Liver (tissue), 9 donors: ENCODE measurements around the gene RUFY4. TPM values are rescaled to one million over a fixed set of nuclear protein-coding genes. Genes with fewer than 3 reads are reported as not detected.

Experiments used
- DNase-seq: peaks from one replicate; pipeline ENCODE4 v3.0.0-alpha.2; 2017; ENCODE audit warnings: low spot score
- H3K27ac ChIP-seq, 2 donors: one replicate each; pipeline ENCODE4 v1.7.0; 2013; ENCODE audit warnings: inconsistent platforms in 2 of 2, low read length in 2 of 2, control low read depth in 1 of 2, low read depth in 1 of 2, mild to moderate bottlenecking in 1 of 2
- H3K27me3 ChIP-seq, 4 donors: one replicate each; pipeline versions ENCODE4 v1.6.1 to v1.7.0; 2013; ENCODE audit warnings: low read length in 3 of 4, inconsistent platforms in 1 of 4, mild to moderate bottlenecking in 1 of 4, moderate library complexity in 1 of 4; ENCODE audit not compliant: control insufficient read depth in 4 of 4, insufficient read depth in 4 of 4
- H3K36me3 ChIP-seq, 4 donors: one replicate each; pipeline versions ENCODE4 v1.6.1 to v1.7.0; 2013; ENCODE audit warnings: low read length in 3 of 4, mild to moderate bottlenecking in 3 of 4, low read depth in 1 of 4, moderate library complexity in 1 of 4; ENCODE audit not compliant: control insufficient read depth in 4 of 4, insufficient read depth in 3 of 4
- H3K4me1 ChIP-seq, 4 donors: one replicate each; pipeline versions ENCODE4 v1.6.1 to v1.7.0; 2013; ENCODE audit warnings: low read length in 3 of 4, mild to moderate bottlenecking in 3 of 4, moderate library complexity in 1 of 4; ENCODE audit not compliant: control insufficient read depth in 4 of 4, insufficient read depth in 4 of 4
- H3K4me3 ChIP-seq, 3 donors: one replicate each; pipeline versions ENCODE4 v1.6.1 to v1.7.0; 2013; ENCODE audit warnings: low read length in 3 of 3, control low read depth in 1 of 3, low read depth in 1 of 3, mild to moderate bottlenecking in 1 of 3
- H3K9ac ChIP-seq, 2 donors: one replicate each; pipeline ENCODE4 v1.7.0; 2013; ENCODE audit warnings: low read length in 2 of 2, mild to moderate bottlenecking in 2 of 2, moderate library complexity in 2 of 2, control low read depth in 1 of 2, low read depth in 1 of 2
- H3K9me3 ChIP-seq, 4 donors: one replicate each; pipeline versions ENCODE4 v1.6.1 to v1.7.0; 2013; ENCODE audit warnings: low read length in 3 of 4; ENCODE audit not compliant: control insufficient read depth in 4 of 4
- ATF3 ChIP-seq: IDR thresholded peaks from 2 replicates; pipeline ENCODE4 v1.6.1; 2016; ENCODE audit warnings: antibody characterized with exemption
- CTCF ChIP-seq: fragments of 150-350 bp; IDR thresholded peaks from 2 replicates; pipeline ENCODE4 v1.5.1; 2017; ENCODE audit warnings: improper control_type of control experiment, low read depth, low read length; ENCODE audit not compliant: missing input control
- EGR1 ChIP-seq, 2 donors: IDR thresholded peaks; 2 replicates each; pipeline ENCODE4 v1.6.1; 2016 to 2018; ENCODE audit warnings: antibody characterized with exemption in 2 of 2, low read depth in 2 of 2
- FOXA1 ChIP-seq: IDR thresholded peaks from 2 replicates; pipeline ENCODE4 v1.6.1; 2016; ENCODE audit warnings: antibody characterized with exemption
- FOXA2 ChIP-seq: IDR thresholded peaks from 2 replicates; pipeline ENCODE4 v1.6.1; 2016; ENCODE audit warnings: antibody characterized with exemption
- GABPA ChIP-seq, 2 donors: IDR thresholded peaks in 1 of 2; conservative IDR thresholded peaks in 1 of 2; 2 replicates each; pipeline ENCODE4 v1.6.1; 2016; ENCODE audit warnings: antibody characterized with exemption in 2 of 2, mild to moderate bottlenecking in 1 of 2, moderate library complexity in 1 of 2
- HNF4A ChIP-seq, 2 donors: conservative IDR thresholded peaks; 2 replicates each; pipeline ENCODE4 v1.6.1; 2016; ENCODE audit warnings: antibody characterized with exemption in 2 of 2, mild to moderate bottlenecking in 2 of 2
- HNF4G ChIP-seq: IDR thresholded peaks from 2 replicates; pipeline ENCODE4 v1.6.1; 2016; ENCODE audit warnings: antibody characterized with exemption
- JUND ChIP-seq, 2 donors: IDR thresholded peaks; 2 replicates each; pipeline ENCODE4 v1.6.1; 2016; ENCODE audit warnings: antibody characterized with exemption in 2 of 2
- MAX ChIP-seq: IDR thresholded peaks from 2 replicates; pipeline ENCODE4 v1.6.1; 2016; ENCODE audit warnings: antibody characterized with exemption
- NR2F2 ChIP-seq: IDR thresholded peaks from 2 replicates; pipeline ENCODE4 v1.6.1; 2016; ENCODE audit warnings: antibody characterized with exemption
- RAD21 ChIP-seq, 2 donors: IDR thresholded peaks; 2 replicates each; pipeline ENCODE4 v1.6.1; 2016; ENCODE audit warnings: antibody characterized with exemption in 2 of 2, mild to moderate bottlenecking in 2 of 2
- REST ChIP-seq: IDR thresholded peaks from 2 replicates; pipeline ENCODE4 v1.6.1; 2016; ENCODE audit warnings: antibody characterized with exemption, mild to moderate bottlenecking
- RXRA ChIP-seq, 2 donors: IDR thresholded peaks; 2 replicates each; pipeline ENCODE4 v1.6.1; 2017 to 2018; ENCODE audit warnings: antibody characterized with exemption in 2 of 2, mild to moderate bottlenecking in 1 of 2
- TAF1 ChIP-seq: conservative IDR thresholded peaks from 2 replicates; pipeline ENCODE4 v1.6.1; 2016; ENCODE audit warnings: antibody characterized with exemption, mild to moderate bottlenecking
- YY1 ChIP-seq: IDR thresholded peaks from 2 replicates; pipeline ENCODE4 v1.6.1; 2016; ENCODE audit warnings: antibody characterized with exemption, mild to moderate bottlenecking
- ZBTB33 ChIP-seq: IDR thresholded peaks from 2 replicates; pipeline ENCODE4 v1.6.1; 2016; ENCODE audit warnings: antibody characterized with exemption
- WGBS: extraction: QIAGEN DNeasy Blood & Tissue Kit; methylation state at CpG from one replicate; pipeline ENCODE4 v1.1.7; 2013; 5-methylcytosine and 5-hydroxymethylcytosine counted together
- polyA plus RNA-seq, 2 donors: library from polyadenylated mRNA; stranded (reverse) in 1 of 2; unstranded in 1 of 2; fragments of 200-250 nt in 1 of 2; fragments of >200 nt in 1 of 2; fragmentation: Nextera tagmentation in 1 of 2; extraction: Ambion mirVana in 1 of 2; gene quantifications; one replicate each; pipeline versions ENCODE4 v1.2.1 to v1.2.3, GENCODE V29; 2013 to 2015
- total RNA-seq, 2 donors: library from RNA; depleted of rRNA; stranded (reverse); fragments of >200 nt; gene quantifications; one replicate each; pipeline ENCODE4 v1.2.3, GENCODE V29; 2014
- donor health status: healthy.
- donor health status: healthy.
- donor health status: healthy.
- donor health status: healthy.
- donor health status: healthy.

Gene RUFY4
- total and polyA plus RNA-seq, 4 donors, result 0.05 to 0.08 (median 0.08) TPM; not detected in 1

- H3K4me3 ChIP-seq, result no peak overlapping the region
- H3K36me3 ChIP-seq, result no peaks in the 10 kb centered on the region
- H3K9me3 ChIP-seq, result no peaks in the 10 kb centered on the region
- TF ChIP-seq HNF4G, result no peak
- H3K27ac ChIP-seq, result no peak overlapping the region
- no peak overlapping the region for H3K9ac ChIP-seq
- DNase-seq, result no peak
- peaks cover 0 to 6% (median 2%) of the 10 kb centered on the region in 4 donors for H3K4me1 ChIP-seq
- 88% methylated on average over 2 of the region's 2 CpGs for WGBS
- no peaks in the 10 kb centered on the region for H3K27me3 ChIP-seq
These were observed 29.9 kb upstream of the RUFY4 start for GRCh38 chr2:218039171-218039570.

GRCh38 chr2:218040883-218041282 is 28.2 kb upstream of the RUFY4 start:
- 60% methylated on average over 2 of the region's 2 CpGs for WGBS
- H3K9ac ChIP-seq, result no peak overlapping the region
- TF ChIP-seq TAF1 (no peak), EGR1 (IDR thresholded peaks at IDR 0.05; ENCODE audit: low read depth in 2 of 2) (no peak), JUND (IDR thresholded peaks at IDR 0.05) (no peak), HNF4A (conservative IDR thresholded peaks at IDR 0.05) (no peak), FOXA1 (no peak), HNF4G (no peak), NR2F2 (no peak), RXRA (IDR thresholded peaks at IDR 0.05) (no peak), MAX (no peak), YY1 (no peak), CTCF (no peak), REST (no peak), ZBTB33 (no peak), RAD21 (IDR thresholded peaks at IDR 0.05) (no peak), FOXA2 (no peak), GABPA (IDR thresholded peaks at IDR 0.05 in 1 of 2, conservative IDR thresholded peaks at IDR 0.05 in 1 of 2) (no peak), ATF3 (no peak)
- no peaks in the 10 kb centered on the region for H3K9me3 ChIP-seq
- H3K4me1 ChIP-seq, result no peaks in the 10 kb centered on the region
- H3K4me3 ChIP-seq, result no peak overlapping the region
- no peak for DNase-seq
- H3K36me3 ChIP-seq, result no peaks in the 10 kb centered on the region
- no peak overlapping the region for H3K27ac ChIP-seq
- no peaks in the 10 kb centered on the region for H3K27me3 ChIP-seq
